ENCODE measurements around the gene CHST8. TPM values are rescaled to one million over a fixed set of nuclear protein-coding genes. Genes with fewer than 3 reads are reported as not detected.

Gene CHST8
- total RNA-seq, 4 donors from 2014 or later, result 0.66 TPM; not detected in 3

- intact Hi-C loops (cut with DNase I), result no loop called here
- H3K4me3 ChIP-seq, result no peak overlapping the region
- no peak for TF ChIP-seq EP300 (IDR thresholded peaks at IDR 0.05)
- TF ChIP-seq POLR2AphosphoS5 (IDR thresholded peaks at IDR 0.05), result no peak
- TF ChIP-seq POLR2A (IDR thresholded peaks at IDR 0.05; ENCODE audit: low read depth), result no peak
- no peak for TF ChIP-seq CTCF (IDR thresholded peaks at IDR 0.05)
- no peaks in the 10 kb centered on the region for H3K9me3 ChIP-seq
- WGBS, result 81% methylated on average over 4 of the region's 4 CpGs
- no peak overlapping the region for H3K27ac ChIP-seq (replicated peaks in 1 of 4)
- DNase-seq (ENCODE audit: extremely low spot score), result no peak
- H3K4me1 ChIP-seq, result peaks cover 13 to 26% (median 23%) of the 10 kb centered on the region in 4 donors
- H3K27me3 ChIP-seq, result peaks cover 0 to 91% (median 21%) of the 10 kb centered on the region in 4 donors
- no peaks in the 10 kb centered on the region for H3K36me3 ChIP-seq
These were observed 1.1 kb upstream of the CHST8 start for GRCh38 chr19:33620611-33621010.

DNA sequence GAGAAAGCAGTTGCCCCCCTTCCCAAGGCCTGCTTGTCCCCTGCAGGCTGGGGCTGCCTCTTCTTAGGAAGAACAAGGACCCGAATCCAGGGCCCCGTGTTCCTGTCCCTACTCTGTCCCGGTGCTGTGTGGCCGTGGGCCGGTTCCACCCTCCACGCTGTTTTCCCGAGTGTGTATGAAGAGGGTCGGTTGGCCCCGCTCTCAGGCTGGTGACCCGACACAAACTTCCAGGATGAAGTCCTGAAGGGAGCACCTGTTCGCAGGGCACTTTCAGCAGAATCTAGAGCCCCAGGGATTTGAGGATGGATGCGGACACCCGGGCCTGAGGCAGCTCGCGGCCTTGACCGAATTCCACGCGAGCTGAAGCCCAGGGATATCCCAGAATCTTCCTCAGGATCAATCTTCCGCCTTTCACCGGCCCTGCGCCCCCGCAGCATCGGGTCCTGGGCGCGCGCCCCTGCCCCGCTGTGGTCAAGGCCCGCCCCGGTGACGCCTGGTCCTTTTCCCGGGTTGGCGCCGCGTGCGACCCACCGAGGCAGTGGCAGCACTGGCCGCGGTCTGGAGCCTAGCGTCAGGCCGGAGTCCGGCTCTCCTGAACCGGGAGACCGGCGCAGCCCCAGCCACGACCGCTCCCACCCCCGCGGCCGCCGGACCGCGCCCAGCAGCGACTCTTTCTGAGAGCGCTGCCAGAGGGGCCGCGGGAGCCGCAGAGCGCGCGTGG lies 528 bp upstream of the CHST8 start:
- peak overlapping the region; percentile 48 to 59 (median 52) for H3K4me3 ChIP-seq
- H3K9me3 ChIP-seq, result no peaks in the 10 kb centered on the region
- no peak overlapping the region for H3K27ac ChIP-seq (replicated peaks in 1 of 4)
- intact Hi-C loops (cut with DNase I), result no loop called here
- DNase-seq (ENCODE audit: extremely low spot score), result no peak
- peaks cover 13 to 26% (median 23%) of the 10 kb centered on the region in 4 donors for H3K4me1 ChIP-seq
- 28% methylated on average over 27 of the region's 60 CpGs for WGBS
- H3K27me3 ChIP-seq, result peaks cover 0 to 91% (median 21%) of the 10 kb centered on the region in 4 donors
- TF ChIP-seq POLR2AphosphoS5 (IDR thresholded peaks at IDR 0.05) (no peak), POLR2A (IDR thresholded peaks at IDR 0.05; ENCODE audit: low read depth) (no peak), EP300 (IDR thresholded peaks at IDR 0.05) (no peak), CTCF (IDR thresholded peaks at IDR 0.05) (no peak)
- no peaks in the 10 kb centered on the region for H3K36me3 ChIP-seq

GRCh38 chr19:33622505-33622808 lies 704 bp downstream of the CHST8 start:
- no peak overlapping the region for H3K27ac ChIP-seq (replicated peaks in 1 of 4)
- H3K4me3 ChIP-seq, result peak overlapping the region; percentile 48 to 59 (median 52)
- peaks cover 13 to 26% (median 23%) of the 10 kb centered on the region in 4 donors for H3K4me1 ChIP-seq
- 0% methylated on average over 5 of the region's 35 CpGs for WGBS
- H3K9me3 ChIP-seq, result no peaks in the 10 kb centered on the region
- no peak for DNase-seq (ENCODE audit: extremely low spot score)
- intact Hi-C loops (cut with DNase I), result no loop called here
- no peak for TF ChIP-seq EP300 (IDR thresholded peaks at IDR 0.05)
- no peak for TF ChIP-seq POLR2AphosphoS5 (IDR thresholded peaks at IDR 0.05)
- no peak for TF ChIP-seq POLR2A (IDR thresholded peaks at IDR 0.05; ENCODE audit: low read depth)
- TF ChIP-seq CTCF (IDR thresholded peaks at IDR 0.05), result no peak
- peaks cover 0 to 94% (median 21%) of the 10 kb centered on the region in 4 donors for H3K27me3 ChIP-seq
- no peaks in the 10 kb centered on the region for H3K36me3 ChIP-seq

GRCh38 chr19:33622809-33623511 lies 1.2 kb downstream of the CHST8 start:
- TF ChIP-seq EP300 (IDR thresholded peaks at IDR 0.05) (no peak), POLR2AphosphoS5 (IDR thresholded peaks at IDR 0.05) (no peak), POLR2A (IDR thresholded peaks at IDR 0.05; ENCODE audit: low read depth) (no peak)
- Histone ChIP-seq H3K9me3 (no peaks in the 10 kb centered on the region), H3K27ac (replicated peaks in 1 of 4) (no peak overlapping the region), H3K27me3 (peaks cover 0 to 94% (median 21%) of the 10 kb centered on the region in 4 donors), H3K4me3 (peak overlapping the region; percentile 48 to 59 (median 52)), H3K4me1 (peaks cover 13 to 26% (median 23%) of the 10 kb centered on the region in 4 donors), H3K36me3 (no peaks in the 10 kb centered on the region)
- WGBS, result 0% methylated on average over 26 of the region's 64 CpGs
- no peak for DNase-seq (ENCODE audit: extremely low spot score)
- intact Hi-C loops (cut with DNase I), result no loop called here

- 62% methylated on average over 5 of the region's 5 CpGs for WGBS
- Histone ChIP-seq H3K9me3 (no peaks in the 10 kb centered on the region), H3K36me3 (no peaks in the 10 kb centered on the region), H3K4me3 (no peak overlapping the region), H3K4me1 (peaks cover 13 to 26% (median 23%) of the 10 kb centered on the region in 4 donors), H3K27me3 (peaks cover 0 to 100% (median 21%) of the 10 kb centered on the region in 4 donors), H3K27ac (replicated peaks in 1 of 4) (no peak overlapping the region)
- no peak for TF ChIP-seq POLR2A (IDR thresholded peaks at IDR 0.05; ENCODE audit: low read depth)
- TF ChIP-seq EP300 (IDR thresholded peaks at IDR 0.05), result no peak
- TF ChIP-seq CTCF (IDR thresholded peaks at IDR 0.05), result no peak
- TF ChIP-seq POLR2AphosphoS5 (IDR thresholded peaks at IDR 0.05), result no peak
- intact Hi-C loops (cut with DNase I), result no loop called here
- DNase-seq (ENCODE audit: extremely low spot score), result no peak
These were observed 2.8 kb downstream of the CHST8 start for GRCh38 chr19:33624586-33624985.
